A673 (cell line): ENCODE results near the gene CBX3.

Experiments
- CTCF ChIP-seq: fragments of 300-800, 200-600 bp; sonication (generic); conservative IDR thresholded peaks from 2 replicates; pipeline ENCODE4 v1.5.1; 2017; ENCODE audit warnings: low read depth, mild to moderate bottlenecking, antibody characterized with exemption, low read length, moderate library complexity, mixed read lengths
- EZH2 ChIP-seq: fragments of 200-600 bp; sonication (generic); IDR thresholded peaks from 2 replicates; pipeline ENCODE4 v1.6.1; 2017; ENCODE audit warnings: borderline replicate concordance, low read depth, mild to moderate bottlenecking, mixed read lengths, antibody characterized with exemption, low read length; ENCODE audit not compliant: poor library complexity, severe bottlenecking

- TF ChIP-seq CTCF (no peak), EZH2 (no peak)
Measured at GRCh38 chr7:26191233-26191973, 10.1 kb upstream of the CBX3 start.
